GM19395 (cell line): ENCODE data around the gene CDC42EP1.
"Not testable (repeated sequence)": the region's sequence is repeated elsewhere in the genome, so short reads cannot be mapped to it uniquely, and the experiment has no call there.

Experiments used
- ATAC-seq: cut with Tn5 transposase; IDR thresholded peaks from one replicate; pipeline ENCODE4 v1.9.1; 2021; ENCODE audit warnings: mild to moderate bottlenecking, moderate library complexity; ENCODE audit not compliant: unreplicated experiment

Gene CDC42EP1

DNA sequence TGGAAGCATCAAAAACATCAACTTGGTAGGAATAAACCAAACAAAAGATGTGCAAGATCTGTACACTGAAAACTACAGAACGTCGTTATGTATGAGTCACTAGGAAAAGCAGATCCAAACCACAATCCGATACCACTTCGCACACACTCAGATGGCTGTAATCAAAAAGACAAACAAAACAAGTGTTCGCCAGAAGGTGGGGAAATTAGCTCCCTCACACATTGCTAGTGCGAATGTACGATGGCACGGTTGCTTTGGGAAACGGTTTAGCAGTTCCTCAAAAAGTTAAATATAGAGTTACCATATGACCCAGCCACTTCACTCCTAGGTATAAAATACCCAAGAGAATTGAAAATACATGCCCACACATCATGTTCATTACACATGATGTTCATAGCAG lies 26.3 kb upstream of the CDC42EP1 start:
- no peak for ATAC-seq

DNA sequence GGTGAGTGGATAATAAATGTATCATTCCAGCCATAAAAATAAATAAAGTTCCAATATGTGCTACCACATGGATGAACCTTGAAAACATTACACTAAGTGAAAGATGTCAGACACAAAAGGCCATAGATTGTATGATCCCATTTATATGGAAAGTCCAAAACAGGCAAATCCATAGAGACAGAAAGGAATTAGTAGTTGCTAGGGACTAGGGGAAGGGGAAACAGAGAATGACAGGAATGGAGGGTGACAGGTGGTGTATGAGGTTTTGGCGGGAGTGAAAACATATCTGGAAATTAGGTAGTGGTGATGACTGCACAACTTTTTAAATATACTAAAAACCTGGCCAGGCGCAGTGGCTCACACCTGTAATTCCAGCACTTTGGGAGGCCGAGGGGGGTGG lies 25.8 kb upstream of the CDC42EP1 start:
- no peak for ATAC-seq

DNA sequence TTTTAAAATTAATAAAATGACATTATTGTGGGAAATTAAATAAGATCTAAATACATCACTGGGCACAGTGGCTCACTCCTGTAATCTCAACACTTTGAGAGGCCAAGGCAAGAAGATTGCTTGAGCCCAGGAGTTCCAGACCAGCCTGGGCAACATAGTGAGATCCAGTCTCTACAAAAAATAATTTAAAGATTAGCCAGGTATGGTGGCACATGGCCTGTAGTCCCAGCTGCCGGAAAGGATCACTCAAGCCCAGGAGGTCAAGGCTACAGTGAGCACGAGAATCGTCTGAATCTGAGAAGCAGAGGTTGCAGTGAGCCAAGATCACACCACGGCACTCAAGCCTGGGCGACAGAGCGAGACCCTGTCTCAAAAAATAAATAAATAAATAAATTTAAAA lies 25.1 kb upstream of the CDC42EP1 start:
- ATAC-seq = no peak

DNA sequence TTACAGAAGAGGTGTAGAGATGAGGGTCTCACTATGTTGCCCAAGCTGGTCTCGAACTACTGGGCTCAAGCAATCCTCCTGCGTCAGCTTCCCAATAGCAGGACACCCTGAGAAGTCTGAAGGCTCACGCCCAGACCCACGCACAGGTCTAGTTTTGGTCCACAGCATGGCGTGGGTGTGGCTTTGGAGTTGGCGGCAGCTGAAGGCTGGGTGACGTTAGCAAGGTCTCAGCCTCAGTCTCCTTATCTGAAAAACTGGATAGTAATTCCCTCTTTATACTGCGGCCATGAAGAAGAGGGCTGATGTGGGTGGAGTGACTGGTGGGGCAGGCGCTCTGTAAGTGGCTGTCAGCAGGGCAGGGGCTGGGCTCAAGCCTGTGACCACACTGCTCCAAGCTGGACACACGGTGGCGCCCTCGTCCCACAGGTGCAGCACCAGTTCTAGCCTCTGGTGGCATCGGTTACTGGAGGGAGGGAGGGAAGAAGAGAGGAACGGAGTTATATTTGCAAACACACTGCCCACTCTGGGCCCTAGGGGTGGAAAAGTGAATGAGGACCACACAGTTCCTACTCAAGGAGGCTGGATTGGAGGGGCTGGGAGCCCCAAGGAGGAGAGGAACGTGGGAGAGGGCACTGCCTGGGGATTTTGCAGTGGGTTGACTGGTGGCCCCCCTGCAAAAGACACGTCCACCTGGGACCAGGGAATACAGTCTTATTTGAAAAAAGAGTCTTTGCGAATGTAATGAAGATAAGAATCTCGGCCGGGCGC lies 21.5 kb upstream of the CDC42EP1 start:
- ATAC-seq = peak; percentile 73

DNA sequence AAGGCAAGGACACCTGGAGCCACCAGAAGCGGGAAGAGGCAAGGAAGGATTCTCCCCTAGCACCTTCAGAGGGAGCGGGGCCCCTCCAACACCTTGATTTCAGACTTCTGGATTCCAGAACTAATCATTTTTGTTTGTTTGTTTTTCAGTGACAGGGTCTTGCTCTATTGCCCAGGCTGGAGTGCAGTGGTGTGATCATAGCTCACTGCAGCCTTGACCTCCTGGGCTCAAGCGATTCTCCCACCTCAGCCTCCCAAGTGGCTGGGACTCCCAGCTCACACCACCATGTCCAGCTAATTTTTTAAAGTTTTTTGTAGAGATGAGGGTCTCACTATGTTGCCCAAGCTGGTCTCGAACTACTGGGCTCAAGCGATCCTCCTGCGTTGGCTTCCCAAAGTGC lies 20.5 kb upstream of the CDC42EP1 start:
- ATAC-seq = not testable (repeated sequence)

DNA sequence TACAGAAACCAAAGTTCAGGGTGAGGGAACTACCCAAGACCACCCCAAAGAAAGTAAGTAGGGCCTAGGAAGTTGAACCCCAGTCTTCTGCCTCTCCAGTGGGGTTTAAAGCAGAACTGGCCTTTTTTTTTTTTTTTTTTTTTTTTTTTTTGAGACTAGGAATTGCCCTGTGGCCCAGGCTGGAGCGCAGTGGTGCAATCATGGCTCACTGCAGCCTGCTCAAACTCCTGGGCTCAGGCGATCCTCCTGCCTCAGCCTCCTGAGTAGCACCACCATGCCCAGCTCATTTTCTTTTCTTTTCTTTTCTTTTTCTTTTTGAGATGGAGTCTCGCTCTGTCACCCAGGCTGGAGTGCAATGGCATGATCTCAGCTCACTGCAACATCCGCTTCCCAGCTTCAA lies 17.9 kb upstream of the CDC42EP1 start:
- ATAC-seq = not testable (repeated sequence)

DNA sequence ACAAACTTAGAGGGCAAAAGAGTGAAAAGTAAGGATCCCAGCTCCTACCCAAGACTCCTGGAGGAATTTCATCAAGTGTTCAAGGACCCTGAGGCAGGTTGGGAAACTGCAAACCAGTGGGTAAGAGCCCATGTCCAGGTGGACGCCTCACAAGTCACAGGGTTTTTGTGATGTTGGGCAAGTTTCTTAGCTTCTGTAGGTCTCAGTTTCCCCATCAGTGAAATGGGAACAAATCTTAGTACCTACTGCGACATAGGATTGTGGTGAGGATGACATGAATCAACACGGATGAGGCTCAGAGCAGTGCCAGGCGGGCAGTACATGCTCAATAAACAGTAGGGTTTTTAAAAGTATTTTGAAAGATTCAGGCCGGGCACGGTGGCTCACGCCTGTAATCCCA lies 17.3 kb upstream of the CDC42EP1 start:
- no peak for ATAC-seq

DNA sequence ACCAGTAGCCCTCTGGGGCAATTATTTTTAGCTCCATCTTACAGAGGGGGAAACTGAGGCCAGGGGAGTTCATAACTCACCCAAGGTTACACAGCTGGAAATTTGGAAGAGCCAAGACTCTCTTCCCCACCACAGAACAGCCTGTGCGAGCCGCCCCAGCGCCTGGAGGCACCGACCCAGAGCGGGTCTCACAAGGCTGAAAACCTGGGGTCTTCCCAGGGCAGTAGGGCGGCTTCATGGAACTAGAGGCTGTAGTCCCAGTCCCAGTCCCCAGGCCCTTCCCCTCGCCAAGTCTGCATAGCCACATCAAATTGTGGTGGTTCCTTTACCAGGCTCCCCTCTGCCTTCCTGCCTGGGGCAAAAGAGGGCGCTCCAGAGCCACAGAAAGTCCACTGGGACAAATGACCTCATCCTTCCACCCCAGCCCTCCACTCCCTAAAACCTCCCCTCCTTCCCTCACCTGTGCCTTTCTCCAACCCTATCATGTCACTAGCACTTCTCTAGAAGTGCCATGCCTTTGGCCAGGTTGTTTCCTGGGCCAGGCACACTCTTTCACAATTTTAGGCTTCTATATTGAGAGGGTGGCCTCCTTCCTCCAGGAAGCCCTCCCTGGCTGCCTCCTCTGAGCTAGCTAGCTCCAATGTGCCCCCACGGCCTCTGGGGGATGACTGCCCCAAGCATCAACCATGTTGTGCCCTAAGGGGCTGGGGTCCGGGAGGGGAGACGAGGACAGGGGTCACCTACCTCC lies 15.2 kb upstream of the CDC42EP1 start:
- no peak for ATAC-seq

DNA sequence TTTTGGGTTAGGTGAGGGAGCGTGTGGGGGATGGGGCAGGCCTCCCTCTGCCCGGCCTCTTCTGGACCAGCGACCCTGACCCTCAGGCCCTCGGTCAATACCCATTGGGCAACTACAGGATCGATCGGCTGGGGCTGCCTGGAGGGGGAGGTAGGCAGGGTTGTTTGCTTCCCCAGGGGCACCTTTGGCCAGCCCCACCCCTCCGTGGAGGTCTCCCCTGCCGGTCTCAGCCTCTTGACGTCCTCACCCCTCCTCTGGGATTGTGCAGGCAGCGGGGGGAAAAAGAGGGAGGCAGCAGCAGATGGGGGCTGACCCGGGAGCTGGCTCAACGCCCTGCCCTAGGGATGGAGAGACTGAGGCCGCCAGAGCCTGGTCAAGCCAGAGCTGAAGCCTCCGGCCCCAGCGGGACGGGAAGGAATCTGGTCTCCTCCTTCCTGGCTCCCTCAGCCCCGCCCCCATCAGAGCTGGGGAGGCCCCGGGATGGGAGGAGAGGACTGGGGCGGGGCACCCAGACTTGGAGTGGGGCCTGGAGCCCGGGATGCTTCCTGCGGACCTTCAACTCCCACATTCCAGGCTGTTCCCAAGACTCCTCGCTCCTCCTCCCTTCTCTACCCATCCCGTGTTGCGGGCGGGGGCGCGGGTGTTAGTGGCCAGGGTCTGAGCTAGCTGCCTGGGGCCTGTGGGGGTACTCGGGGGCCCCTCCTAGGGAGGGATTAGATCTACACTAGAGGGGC lies 14.4 kb upstream of the CDC42EP1 start:
- no peak for ATAC-seq

DNA sequence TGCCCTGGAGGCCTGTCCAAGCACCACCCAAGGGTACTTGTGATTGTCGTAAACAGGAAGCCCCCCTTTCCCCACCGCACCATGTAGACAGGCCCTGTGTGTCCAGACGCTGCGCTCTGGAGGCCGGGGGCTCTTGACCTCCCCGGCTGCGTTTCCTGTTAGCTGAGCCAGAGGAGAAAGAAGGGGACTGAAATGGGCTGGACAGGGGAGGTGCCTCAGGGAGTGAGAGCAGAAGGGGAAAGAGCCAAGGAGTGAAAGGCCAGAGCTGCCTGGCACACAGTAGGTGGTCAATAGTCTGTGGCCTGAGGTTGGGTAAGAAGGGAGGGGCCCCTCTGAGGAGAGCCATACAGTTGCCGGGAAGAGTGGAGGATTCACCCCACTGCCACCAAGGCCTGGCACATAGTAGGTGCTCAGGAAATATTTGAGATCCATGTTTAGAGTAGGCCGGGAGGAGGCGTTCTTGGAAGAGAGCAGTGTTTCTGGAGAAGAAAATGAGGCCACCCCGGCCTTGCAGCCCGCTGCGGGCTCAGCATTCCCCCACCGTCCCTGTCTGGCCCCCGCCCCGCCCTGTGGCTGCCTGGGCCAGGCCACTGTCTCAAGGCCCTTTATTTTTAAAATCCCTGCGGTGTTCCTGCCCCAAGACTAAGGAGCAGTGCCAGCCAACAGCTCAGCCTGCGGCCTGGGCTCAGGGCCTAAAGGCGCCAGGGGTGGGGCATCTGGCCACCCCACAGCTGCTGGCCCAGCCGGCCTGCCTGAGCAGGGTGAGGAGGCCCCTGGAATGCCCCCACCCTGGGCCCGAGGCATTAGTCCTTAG lies 13.6 kb upstream of the CDC42EP1 start:
- ATAC-seq = no peak

DNA sequence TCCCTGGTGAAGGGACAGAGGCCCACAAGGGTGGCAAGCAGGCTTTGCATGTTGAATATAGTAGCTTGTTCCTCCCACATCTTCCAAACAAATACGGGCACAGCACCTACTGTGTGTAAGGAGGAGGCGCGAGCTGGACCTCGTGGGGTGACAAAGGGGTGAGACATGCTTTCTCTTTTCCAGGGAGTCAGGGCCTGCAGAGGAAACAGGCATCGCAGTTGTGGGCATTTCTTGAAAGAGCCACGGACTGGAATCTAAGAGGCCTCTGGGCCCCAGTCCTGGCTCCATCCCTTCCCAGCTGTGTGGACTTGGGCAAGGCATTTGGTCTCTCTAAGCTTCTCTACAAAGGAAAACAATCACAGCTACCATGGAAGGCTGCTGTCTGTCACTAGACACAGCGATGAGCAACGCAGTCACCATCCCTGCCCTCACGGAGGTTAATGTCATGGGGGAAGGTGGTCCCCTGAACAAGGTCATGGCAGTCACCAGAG lies 13.0 kb upstream of the CDC42EP1 start:
- ATAC-seq = no peak

DNA sequence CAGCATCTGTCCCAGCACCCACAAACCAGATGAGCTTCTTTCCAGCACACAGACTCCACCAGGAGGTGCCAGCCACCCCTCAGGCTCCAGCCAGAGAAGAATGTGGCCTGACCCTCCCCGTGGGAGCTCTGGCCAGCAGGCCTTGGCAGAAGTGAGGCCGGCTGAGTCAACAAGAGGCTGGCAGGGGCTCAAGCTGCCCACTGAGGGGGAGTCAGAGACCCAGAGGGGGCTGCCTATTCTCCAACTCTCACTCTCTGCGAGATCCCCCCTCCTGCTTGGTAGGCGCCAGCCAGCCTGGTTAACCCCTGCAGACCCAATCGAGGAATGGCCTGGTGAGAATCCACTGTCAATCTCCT lies 10.6 kb upstream of the CDC42EP1 start:
- ATAC-seq = no peak

DNA sequence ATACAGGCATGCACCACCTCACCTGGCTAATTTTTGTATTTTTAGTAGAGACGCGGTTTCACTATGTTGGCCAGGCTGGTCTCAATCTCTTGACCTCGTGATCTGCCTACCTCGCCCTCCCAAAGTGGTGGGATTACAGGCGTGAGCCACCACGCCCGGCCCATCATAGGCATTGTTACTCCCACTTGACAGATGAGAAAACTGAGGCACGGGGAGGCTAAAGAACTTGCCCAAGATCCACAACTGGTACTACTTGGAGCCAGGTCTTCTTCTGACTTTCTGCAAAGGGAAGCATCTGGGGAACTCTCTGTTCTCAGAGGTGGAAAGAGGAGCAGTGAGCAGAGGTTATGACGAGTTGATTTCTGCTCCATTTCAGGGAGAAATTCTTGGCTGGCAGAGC lies 9.4 kb upstream of the CDC42EP1 start:
- not testable (repeated sequence) for ATAC-seq

DNA sequence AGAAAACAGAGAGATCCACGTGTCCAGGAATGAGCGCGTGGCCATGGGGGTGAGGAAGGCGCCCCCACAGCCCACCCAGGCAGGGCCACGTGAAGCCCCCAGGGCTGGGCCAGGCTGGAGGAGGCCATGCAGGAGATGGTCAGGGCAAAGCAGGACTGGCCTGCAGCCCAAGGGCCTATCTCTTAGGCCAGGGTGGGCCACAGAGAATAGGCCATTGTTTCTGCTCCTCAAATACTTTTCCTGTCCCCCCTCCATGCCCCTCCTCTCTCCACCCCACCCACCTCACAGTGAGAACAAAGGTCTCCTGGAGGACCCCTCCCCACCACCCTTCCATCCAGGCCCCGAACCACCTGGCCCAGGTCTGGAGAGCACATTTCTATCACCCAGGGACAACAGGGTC lies 8.3 kb upstream of the CDC42EP1 start:
- no peak for ATAC-seq

DNA sequence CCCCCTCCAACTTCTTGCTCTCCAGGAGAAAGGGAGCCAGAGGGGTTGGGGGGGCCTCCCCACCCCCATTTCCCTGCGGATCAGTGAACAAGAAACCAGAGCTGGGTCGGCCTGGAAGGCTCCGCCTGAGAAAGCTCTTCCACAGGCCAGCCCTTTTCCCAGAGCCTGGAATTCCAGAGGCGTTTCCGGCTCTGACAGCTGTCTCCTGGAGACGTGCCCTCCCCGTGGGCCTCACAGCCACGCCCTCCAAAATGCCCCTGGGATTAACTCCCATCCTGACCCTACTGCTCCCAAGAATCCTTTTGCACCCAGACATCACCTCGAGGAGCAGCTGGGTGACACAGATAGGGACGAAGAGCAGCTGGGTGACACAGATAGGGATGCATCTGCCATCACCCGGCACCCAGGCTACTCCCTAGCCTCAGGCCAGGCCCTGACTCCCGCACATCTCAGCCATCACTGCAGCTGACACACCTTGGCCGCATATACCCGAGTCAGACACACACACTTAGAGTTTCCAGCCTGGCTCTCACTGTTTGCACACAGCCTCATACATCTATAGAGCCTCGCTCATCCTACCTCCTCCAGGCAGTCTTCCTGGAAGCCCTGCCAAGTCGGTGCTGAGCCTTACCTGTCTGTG lies 7.6 kb upstream of the CDC42EP1 start:
- ATAC-seq = no peak

DNA sequence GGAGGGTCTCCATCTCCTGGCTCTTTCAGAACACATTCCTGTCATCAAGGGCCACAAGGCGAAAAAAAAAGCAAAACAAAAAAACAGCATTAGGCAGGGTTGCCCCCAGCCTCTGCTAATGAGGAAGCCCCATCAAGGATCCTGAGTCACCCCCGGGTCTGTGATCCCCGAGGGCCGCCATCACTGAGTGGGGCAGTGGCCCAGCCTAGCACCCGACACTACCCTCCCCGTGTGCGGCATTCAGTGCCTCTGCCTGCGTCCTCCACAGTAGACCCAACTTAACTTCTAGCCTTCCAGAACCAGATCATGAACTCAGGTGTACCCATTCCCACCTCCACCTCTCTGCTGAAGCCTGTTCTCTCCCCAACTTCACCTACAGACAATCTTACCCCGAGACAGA lies 6.6 kb upstream of the CDC42EP1 start:
- no peak for ATAC-seq

DNA sequence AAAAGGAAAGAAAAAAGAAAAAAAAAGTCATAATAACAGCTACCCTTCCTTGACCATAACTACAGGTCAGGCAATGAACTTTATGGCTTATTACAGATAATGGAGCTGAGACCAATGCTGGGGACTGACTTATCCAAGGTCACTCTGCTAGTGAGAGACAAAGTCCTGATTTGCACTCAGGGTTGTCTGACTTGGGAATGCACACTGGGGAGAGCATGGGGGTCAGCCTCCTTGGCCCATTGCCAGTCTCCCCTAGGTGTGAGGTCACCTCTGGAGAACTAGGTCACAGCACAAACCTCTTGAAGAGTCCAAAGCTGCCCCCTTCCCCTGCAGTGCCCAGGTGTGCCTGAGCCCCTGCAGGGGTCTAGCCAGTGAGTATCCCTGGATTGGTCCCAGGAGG lies 5.3 kb upstream of the CDC42EP1 start:
- no peak for ATAC-seq

DNA sequence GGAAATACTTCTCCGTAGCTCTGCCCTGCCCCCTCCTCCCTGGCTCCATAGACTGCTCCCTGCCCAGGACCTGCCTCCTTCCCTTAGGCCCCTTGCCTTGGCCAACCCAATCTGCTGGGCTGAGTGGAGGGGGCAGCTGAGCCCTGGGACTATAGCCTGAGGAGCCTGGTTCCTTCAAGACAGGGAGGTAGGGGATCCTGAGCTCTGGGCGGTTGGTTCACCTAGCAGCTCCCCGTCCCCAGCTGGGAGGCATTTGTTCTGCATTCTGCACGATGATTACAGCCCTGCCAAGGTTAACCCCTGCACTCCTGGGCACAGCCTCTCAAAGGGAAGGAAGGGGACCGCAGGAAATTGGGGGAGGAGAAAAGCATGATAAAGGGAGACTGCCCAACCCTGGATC lies 3.6 kb upstream of the CDC42EP1 start:
- no peak for ATAC-seq

DNA sequence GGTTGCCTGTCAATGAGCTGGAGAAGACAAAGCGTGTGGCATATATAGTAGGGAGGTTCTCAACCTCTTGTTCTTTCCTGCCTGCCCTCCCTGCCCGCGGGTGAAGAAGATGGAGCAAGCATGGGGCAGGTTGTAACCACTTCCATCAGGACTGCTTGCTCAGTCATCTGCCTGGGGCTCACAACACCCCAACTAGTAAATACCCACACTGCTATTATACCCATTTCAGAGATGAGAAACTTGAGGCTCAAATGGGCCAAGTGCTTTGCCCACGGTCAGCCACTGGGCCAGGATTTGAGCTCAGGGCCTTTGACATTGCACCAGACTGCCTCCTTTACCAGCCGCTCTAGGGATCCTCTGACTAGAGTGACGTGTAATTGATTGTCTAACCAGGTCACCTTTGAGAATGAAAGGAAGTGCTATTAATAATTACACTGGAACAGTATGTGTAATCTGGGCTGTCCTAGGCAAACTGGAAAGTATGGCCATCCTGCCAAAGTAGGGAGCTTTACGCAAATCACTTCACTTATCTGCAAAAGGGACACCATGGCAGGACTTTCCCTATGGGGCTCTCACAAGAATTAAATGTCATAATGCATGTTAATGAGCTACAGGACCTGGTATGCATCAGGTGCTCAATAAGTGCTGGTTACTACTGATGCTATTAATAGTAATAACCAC lies 2.8 kb upstream of the CDC42EP1 start:
- ATAC-seq = no peak

DNA sequence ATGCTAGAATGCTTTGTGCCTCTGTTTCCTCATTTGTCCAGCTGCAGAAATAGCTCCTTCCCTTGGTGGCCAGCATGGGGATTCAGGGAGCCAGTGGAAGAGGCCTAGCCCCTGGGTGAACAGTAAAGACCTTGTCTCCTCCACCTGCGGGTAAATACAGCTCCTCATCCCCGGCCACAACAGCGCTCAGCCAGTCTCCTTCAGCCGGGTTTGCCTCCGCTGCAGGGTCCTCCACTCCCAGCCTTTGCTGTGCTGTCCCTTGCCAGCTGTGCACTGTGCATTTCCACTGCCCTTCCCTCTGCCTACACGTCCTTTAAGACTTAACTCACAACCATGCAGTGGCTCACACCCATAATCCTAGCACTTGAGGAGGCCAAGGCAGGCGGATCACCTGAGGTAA lies 1.5 kb upstream of the CDC42EP1 start:
- ATAC-seq = no peak
